ENCODE results near the gene TCF19.
"Not testable (repeated sequence)": the region's sequence is repeated elsewhere in the genome, so short reads cannot be mapped to it uniquely, and the experiment has no call there.

Gene TCF19

GRCh38 chr6:31183287-31183686 lies 24.9 kb downstream of the TCF19 start:
- not testable (repeated sequence) for DNase-seq (ENCODE audit: low read depth)

- not testable (repeated sequence) for DNase-seq (ENCODE audit: low read depth)
These were observed 25.5 kb downstream of the TCF19 start for GRCh38 chr6:31183859-31184258.

GRCh38 chr6:31185695-31186051 lies 27.3 kb downstream of the TCF19 start:
- DNase-seq (ENCODE audit: low read depth), result not testable (repeated sequence)

- DNase-seq (ENCODE audit: low read depth), result no peak
These were observed 27.8 kb downstream of the TCF19 start for GRCh38 chr6:31186052-31186734.

- no peak for DNase-seq (ENCODE audit: low read depth)
These were observed 29.4 kb downstream of the TCF19 start for GRCh38 chr6:31187780-31188194.

GRCh38 chr6:31189223-31189622 lies 30.8 kb downstream of the TCF19 start:
- not testable (repeated sequence) for DNase-seq (ENCODE audit: low read depth)

GRCh38 chr6:31190488-31190887 lies 32.1 kb downstream of the TCF19 start:
- DNase-seq (ENCODE audit: low read depth), result no peak

- peak; percentile 56 for DNase-seq (ENCODE audit: low read depth)
These were observed 34.2 kb downstream of the TCF19 start for GRCh38 chr6:31192431-31193105.

- DNase-seq (ENCODE audit: low read depth), result no peak
These were observed 34.8 kb downstream of the TCF19 start for GRCh38 chr6:31193206-31193605.

GRCh38 chr6:31194061-31194834 lies 35.9 kb downstream of the TCF19 start:
- no peak for DNase-seq (ENCODE audit: low read depth)

GRCh38 chr6:31195308-31195979 lies 37.1 kb downstream of the TCF19 start:
- DNase-seq (ENCODE audit: low read depth), result not testable (repeated sequence)

GRCh38 chr6:31196251-31197022 lies 38.0 kb downstream of the TCF19 start:
- not testable (repeated sequence) for DNase-seq (ENCODE audit: low read depth)

GRCh38 chr6:31197559-31198305 lies 39.3 kb downstream of the TCF19 start:
- peak; percentile 41 for DNase-seq (ENCODE audit: low read depth)

GRCh38 chr6:31199105-31199452 lies 40.7 kb downstream of the TCF19 start:
- DNase-seq (ENCODE audit: low read depth), result not testable (repeated sequence)

GRCh38 chr6:31202259-31203166 lies 44.1 kb downstream of the TCF19 start:
- no peak for DNase-seq (ENCODE audit: low read depth)

GRCh38 chr6:31203345-31203979 lies 45.1 kb downstream of the TCF19 start:
- no peak for DNase-seq (ENCODE audit: low read depth)

GRCh38 chr6:31204751-31205145 lies 46.4 kb downstream of the TCF19 start:
- DNase-seq (ENCODE audit: low read depth), result no peak

- no peak for DNase-seq (ENCODE audit: low read depth)
These were observed 47.2 kb downstream of the TCF19 start for GRCh38 chr6:31205638-31206037.

GRCh38 chr6:31208506-31208905 lies 50.1 kb downstream of the TCF19 start:
- DNase-seq (ENCODE audit: low read depth), result no peak

Data from HS-5 (cell line).